ENCODE results near the gene RERE. TPM values are rescaled to one million over a fixed set of nuclear protein-coding genes. Genes with fewer than 3 reads are reported as not detected.

Gene RERE
- total RNA-seq, 2 experiments from 2014 or later, result 73.1 to 211 TPM

- no peaks in the 10 kb centered on the region for H3K9me2 ChIP-seq (ENCODE audit: insufficient read depth, low read length)
- BruUV-seq (replicated peaks), result no TSS peak
- no peak for DNase-seq (ENCODE audit: low spot score)
- no peaks in the 10 kb centered on the region for H4K20me1 ChIP-seq (ENCODE audit: insufficient read depth, low read length)
- H3K27ac ChIP-seq (ENCODE audit: low read depth, low read length, poor library complexity, severe bottlenecking), result no peak overlapping the region
- no peak overlapping the region for H2AFZ ChIP-seq (ENCODE audit: low read length)
- ChIA-PET CTCF (ENCODE audit: unreplicated experiment) (no interaction called here), POLR2A (no interaction called here)
- no peaks in the 10 kb centered on the region for H3K36me3 ChIP-seq (ENCODE audit: insufficient read depth, low read length)
- H3K4me3 ChIP-seq (ENCODE audit: low read depth, low read length, poor library complexity, severe bottlenecking), result no peak overlapping the region
- H3K4me2 ChIP-seq (ENCODE audit: low read length), result no peak overlapping the region
- intact Hi-C loops (cut with micrococcal nuclease; ENCODE audit: unreplicated experiment), result no loop called here
- no peaks in the 10 kb centered on the region for H3K9me3 ChIP-seq (ENCODE audit: low read length)
- H3K79me2 ChIP-seq (ENCODE audit: insufficient read depth, low read depth, low read length), result no peaks in the 10 kb centered on the region
- TF ChIP-seq CTCF (conservative IDR thresholded peaks at IDR 0.05; ENCODE audit: low read length), result no peak
- no peak for TF ChIP-seq EZH2phosphoT487 (IDR thresholded peaks at IDR 0.05; ENCODE audit: borderline replicate concordance, low read depth, low read length)
- no peaks in the 10 kb centered on the region for H3K4me1 ChIP-seq (ENCODE audit: insufficient read depth, low read length, poor library complexity, severe bottlenecking)
Observed at GRCh38 chr1:8339203-8339600, 478.2 kb downstream of the RERE start.

- H3K9me3 ChIP-seq (ENCODE audit: low read length), result no peaks in the 10 kb centered on the region
- POLR2A ChIA-PET, result no interaction called here
- DNase-seq (ENCODE audit: low spot score), result no peak
- no peaks in the 10 kb centered on the region for H3K79me2 ChIP-seq (ENCODE audit: insufficient read depth, low read depth, low read length)
- H3K4me3 ChIP-seq (ENCODE audit: low read depth, low read length, poor library complexity, severe bottlenecking), result no peak overlapping the region
- no peaks in the 10 kb centered on the region for H3K9me2 ChIP-seq (ENCODE audit: insufficient read depth, low read length)
- TF ChIP-seq CTCF (conservative IDR thresholded peaks at IDR 0.05; ENCODE audit: low read length) (no peak), EZH2phosphoT487 (IDR thresholded peaks at IDR 0.05; ENCODE audit: borderline replicate concordance, low read depth, low read length) (no peak)
- H2AFZ ChIP-seq (ENCODE audit: low read length), result no peak overlapping the region
- no peak overlapping the region for H3K27ac ChIP-seq (ENCODE audit: low read depth, low read length, poor library complexity, severe bottlenecking)
- no peaks in the 10 kb centered on the region for H3K36me3 ChIP-seq (ENCODE audit: insufficient read depth, low read length)
- CTCF ChIA-PET (ENCODE audit: unreplicated experiment), result no interaction called here
- BruUV-seq (replicated peaks), result no TSS peak
- H4K20me1 ChIP-seq (ENCODE audit: insufficient read depth, low read length), result no peaks in the 10 kb centered on the region
- intact Hi-C loops (cut with micrococcal nuclease; ENCODE audit: unreplicated experiment), result no loop called here
- H3K4me2 ChIP-seq (ENCODE audit: low read length), result no peak overlapping the region
- H3K4me1 ChIP-seq (ENCODE audit: insufficient read depth, low read length, poor library complexity, severe bottlenecking), result no peaks in the 10 kb centered on the region
Observed at GRCh38 chr1:8338526-8339202, 478.8 kb downstream of the RERE start.

GRCh38 chr1:8337776-8338525 is 479.5 kb downstream of the RERE start:
- no peaks in the 10 kb centered on the region for H3K79me2 ChIP-seq (ENCODE audit: insufficient read depth, low read depth, low read length)
- BruUV-seq (replicated peaks), result no TSS peak
- no peaks in the 10 kb centered on the region for H3K36me3 ChIP-seq (ENCODE audit: insufficient read depth, low read length)
- H3K9me3 ChIP-seq (ENCODE audit: low read length), result no peaks in the 10 kb centered on the region
- no peak overlapping the region for H3K4me2 ChIP-seq (ENCODE audit: low read length)
- H3K4me3 ChIP-seq (ENCODE audit: low read depth, low read length, poor library complexity, severe bottlenecking), result no peak overlapping the region
- H3K9me2 ChIP-seq (ENCODE audit: insufficient read depth, low read length), result no peaks in the 10 kb centered on the region
- no peaks in the 10 kb centered on the region for H4K20me1 ChIP-seq (ENCODE audit: insufficient read depth, low read length)
- ChIA-PET CTCF (ENCODE audit: unreplicated experiment) (no interaction called here), POLR2A (no interaction called here)
- H3K27ac ChIP-seq (ENCODE audit: low read depth, low read length, poor library complexity, severe bottlenecking), result no peak overlapping the region
- H2AFZ ChIP-seq (ENCODE audit: low read length), result no peak overlapping the region
- TF ChIP-seq EZH2phosphoT487 (IDR thresholded peaks at IDR 0.05; ENCODE audit: borderline replicate concordance, low read depth, low read length) (no peak), CTCF (conservative IDR thresholded peaks at IDR 0.05; ENCODE audit: low read length) (no peak)
- intact Hi-C loops (cut with micrococcal nuclease; ENCODE audit: unreplicated experiment), result no loop called here
- DNase-seq (ENCODE audit: low spot score), result no peak
- no peaks in the 10 kb centered on the region for H3K4me1 ChIP-seq (ENCODE audit: insufficient read depth, low read length, poor library complexity, severe bottlenecking)

All from OCI-LY7 (cell line).